HUES6 (cell line): Measurements from ENCODE around the gene ADGRD1.
"Not testable (repeated sequence)": the region's sequence is repeated elsewhere in the genome, so short reads cannot be mapped to it uniquely, and the experiment has no call there.

Source experiments
- H3K27ac ChIP-seq: 2 replicates; pipeline ENCODE4 v1.7.0; 2013; ENCODE audit warnings: low read depth, mild to moderate bottlenecking, low read length, inconsistent platforms
- H3K27me3 ChIP-seq: 2 replicates; pipeline ENCODE4 v1.6.1; 2013; ENCODE audit warnings: low read length; ENCODE audit not compliant: control insufficient read depth, insufficient read depth
- H3K36me3 ChIP-seq: 2 replicates; pipeline ENCODE4 v1.6.1; 2013; ENCODE audit warnings: low read length; ENCODE audit not compliant: control insufficient read depth, insufficient read depth
- H3K4me1 ChIP-seq: 2 replicates; pipeline ENCODE4 v1.6.1; 2013; ENCODE audit warnings: low read length; ENCODE audit not compliant: control insufficient read depth, insufficient read depth
- H3K4me3 ChIP-seq: 2 replicates; pipeline ENCODE4 v1.5.1; 2013; ENCODE audit warnings: low read depth, low read length
- H3K9ac ChIP-seq: one replicate; pipeline ENCODE4 v1.6.1; 2013; ENCODE audit warnings: mild to moderate bottlenecking, low read length
- H3K9me3 ChIP-seq: 2 replicates; pipeline ENCODE4 v1.6.1; 2013; ENCODE audit warnings: low read depth, low read length; ENCODE audit not compliant: control insufficient read depth, insufficient read depth

The ADGRD1 gene

DNA sequence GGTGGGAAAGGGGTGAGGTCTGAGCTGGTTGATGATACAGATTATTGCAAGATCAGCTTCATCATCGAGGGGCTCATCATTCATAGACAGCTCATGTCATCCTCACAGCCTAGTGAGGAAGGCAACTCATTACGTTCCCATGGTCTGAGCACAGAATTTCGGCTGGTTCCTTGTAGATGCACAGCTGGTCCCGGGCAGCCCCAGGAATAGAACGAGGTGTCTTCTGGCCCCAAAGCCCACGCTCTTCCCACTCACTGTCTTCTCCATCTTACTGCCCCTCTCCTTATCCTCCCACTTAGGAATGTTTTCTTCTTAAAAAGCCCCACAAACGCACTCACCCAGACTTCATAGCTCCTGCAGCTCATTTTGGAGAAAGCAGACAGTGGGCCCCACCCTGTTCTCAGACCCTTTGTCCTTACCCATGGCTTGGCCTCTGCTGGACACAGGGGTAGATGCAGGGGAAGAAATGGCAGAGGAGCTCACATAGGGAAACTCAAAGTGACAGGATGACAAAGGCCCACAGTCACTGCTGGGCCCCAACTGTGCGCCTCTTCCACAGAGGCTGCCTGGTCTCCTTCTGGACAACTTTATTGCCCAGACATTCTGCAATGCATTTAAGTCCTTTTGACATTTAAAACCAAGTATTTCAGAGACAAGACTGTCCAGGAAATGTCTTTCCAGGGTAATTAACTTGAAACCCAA, 162.2 kb downstream of the ADGRD1 start:
- Histone ChIP-seq H3K27me3 (peaks cover 7% of the 10 kb centered on the region; the same call in 1 of the 2 replicates), H3K4me1 (peaks cover 13% of the 10 kb centered on the region; the same call in 1 of the 2 replicates), H3K27ac (no peak overlapping the region), H3K4me3 (no peak overlapping the region), H3K9ac (no peak overlapping the region), H3K9me3 (no peaks in the 10 kb centered on the region), H3K36me3 (no peaks in the 10 kb centered on the region)

DNA sequence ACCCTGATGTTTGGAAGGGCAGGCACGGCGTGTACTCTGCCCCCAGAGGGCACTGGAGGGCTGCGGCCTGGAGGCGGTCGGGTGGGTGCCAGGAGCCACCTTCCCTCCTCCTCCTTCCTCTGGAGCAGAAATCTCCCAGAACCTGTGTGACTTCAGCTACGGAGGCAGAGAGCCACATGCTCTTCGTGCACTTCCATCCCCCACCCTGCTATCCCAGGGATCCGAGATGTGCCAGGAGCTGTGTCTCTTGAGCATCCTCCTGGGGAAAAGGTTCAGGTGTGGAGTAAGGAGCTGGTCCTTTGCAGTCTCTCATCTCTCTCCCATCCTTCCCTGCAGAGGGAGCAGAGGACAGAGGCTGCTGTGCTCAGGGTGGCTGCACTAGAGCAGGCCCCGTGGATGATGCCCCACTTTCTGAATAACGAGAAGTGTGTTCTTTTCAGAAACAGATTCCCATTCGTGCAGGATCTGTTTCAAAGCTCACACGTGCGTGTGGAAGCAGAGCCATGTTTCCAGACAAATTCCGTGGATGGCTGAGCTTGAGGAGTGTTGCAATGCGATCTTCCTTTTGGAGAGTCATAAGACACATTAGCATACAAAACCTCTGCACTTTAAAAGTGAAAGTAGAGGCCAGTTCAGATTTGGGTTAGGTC, 162.9 kb downstream of the ADGRD1 start:
- Histone ChIP-seq H3K36me3 (no peaks in the 10 kb centered on the region), H3K4me3 (no peak overlapping the region), H3K9ac (no peak overlapping the region), H3K9me3 (no peaks in the 10 kb centered on the region), H3K4me1 (peaks cover 13% of the 10 kb centered on the region; the same call in 1 of the 2 replicates), H3K27me3 (peaks cover 7% of the 10 kb centered on the region; the same call in 1 of the 2 replicates), H3K27ac (no peak overlapping the region)

DNA sequence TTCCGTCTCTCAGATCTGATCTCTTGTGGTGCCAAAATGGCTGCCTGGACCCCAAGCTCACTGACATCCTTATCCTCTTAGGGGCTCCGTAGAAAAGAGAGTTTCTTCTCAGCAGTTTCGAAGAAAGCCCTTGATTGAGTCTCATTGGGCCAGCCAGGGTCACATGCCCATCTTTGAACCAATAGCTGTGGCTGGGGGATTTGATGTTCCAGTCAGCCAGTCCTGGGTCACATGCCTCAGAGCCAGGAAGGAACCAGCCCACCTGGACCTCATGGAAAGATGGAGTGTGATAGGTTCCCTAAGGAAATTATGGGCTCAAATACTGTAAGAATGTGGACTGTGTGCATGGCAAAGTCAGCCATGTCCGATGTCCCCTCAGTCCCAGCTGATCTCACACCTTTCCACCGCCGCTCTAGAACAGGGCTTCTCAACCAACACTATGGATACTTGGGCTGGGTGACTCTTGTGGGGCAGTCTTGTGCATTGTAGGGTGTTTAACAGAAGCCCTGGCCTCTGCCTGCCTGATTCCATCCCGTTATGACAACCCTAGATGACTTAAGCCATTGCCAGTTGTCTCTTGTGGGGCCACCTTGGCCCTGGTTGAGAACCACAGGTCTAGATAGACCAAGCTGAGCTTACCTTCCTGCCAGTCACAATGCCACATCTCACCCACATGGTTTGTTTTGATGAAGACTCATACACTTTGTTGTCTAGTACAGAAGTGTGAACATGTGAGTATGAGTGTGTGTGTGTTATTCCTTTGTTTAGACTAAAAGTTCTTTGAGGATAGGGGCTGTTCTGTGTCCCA, 163.9 kb downstream of the ADGRD1 start:
- Histone ChIP-seq H3K27ac (no peak overlapping the region), H3K36me3 (no peaks in the 10 kb centered on the region), H3K4me3 (no peak overlapping the region), H3K9ac (no peak overlapping the region), H3K27me3 (peaks cover 7% of the 10 kb centered on the region; the same call in 1 of the 2 replicates), H3K4me1 (peaks cover 13% of the 10 kb centered on the region; the same call in 1 of the 2 replicates), H3K9me3 (no peaks in the 10 kb centered on the region)

DNA sequence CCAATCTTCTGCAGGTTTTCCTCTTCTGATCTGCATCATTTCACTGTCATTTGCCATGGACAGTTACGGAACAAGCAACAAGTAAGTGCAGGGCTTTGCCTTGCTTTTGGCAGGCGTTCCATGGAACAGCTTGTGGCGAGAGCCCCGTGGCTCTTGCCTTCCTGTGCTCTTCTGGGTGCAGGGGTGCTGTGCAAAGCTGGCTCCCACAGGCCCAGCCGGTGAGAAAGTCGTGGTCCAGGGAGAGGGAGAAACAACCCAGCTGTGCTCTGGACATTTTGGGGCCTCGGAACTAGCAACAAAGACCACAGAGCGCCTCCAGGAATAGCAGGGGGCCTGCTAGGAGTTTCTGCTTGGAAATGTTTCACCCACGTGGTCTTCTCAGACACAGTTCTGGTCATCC, 164.7 kb downstream of the ADGRD1 start:
- H3K4me3 ChIP-seq: no peak overlapping the region

DNA sequence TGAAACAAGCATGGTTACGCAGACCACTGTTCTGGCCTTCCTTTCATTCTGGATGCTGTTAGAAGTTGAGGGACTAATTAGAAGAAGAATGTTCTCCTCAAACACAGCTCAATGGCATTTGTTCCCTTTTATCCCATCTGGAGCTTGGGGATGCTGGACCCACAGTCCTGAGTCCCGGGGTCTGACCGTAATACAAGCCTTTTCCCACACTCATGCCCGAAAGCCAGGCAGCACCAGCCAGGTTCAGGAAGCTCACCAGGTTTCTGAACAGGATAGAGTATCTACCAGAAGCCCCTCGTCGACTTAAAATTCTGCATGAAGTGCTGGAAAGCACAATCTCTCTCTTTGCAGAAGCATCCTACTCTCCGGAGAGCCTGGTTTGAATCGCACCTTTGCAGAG, 165.6 kb downstream of the ADGRD1 start:
- not testable (repeated sequence) for H3K4me1 ChIP-seq, H3K9ac ChIP-seq, H3K9me3 ChIP-seq, H3K4me3 ChIP-seq, H3K36me3 ChIP-seq, H3K27ac ChIP-seq, H3K27me3 ChIP-seq

More for the DNA sequence above, 164.7 kb downstream of the ADGRD1 start:
- Histone ChIP-seq H3K9me3 (no peaks in the 10 kb centered on the region), H3K9ac (no peak overlapping the region), H3K27ac (no peak overlapping the region), H3K4me1 (peaks cover 11% of the 10 kb centered on the region; the same call in 1 of the 2 replicates), H3K36me3 (no peaks in the 10 kb centered on the region), H3K27me3 (peaks cover 7% of the 10 kb centered on the region; the same call in 1 of the 2 replicates)

DNA sequence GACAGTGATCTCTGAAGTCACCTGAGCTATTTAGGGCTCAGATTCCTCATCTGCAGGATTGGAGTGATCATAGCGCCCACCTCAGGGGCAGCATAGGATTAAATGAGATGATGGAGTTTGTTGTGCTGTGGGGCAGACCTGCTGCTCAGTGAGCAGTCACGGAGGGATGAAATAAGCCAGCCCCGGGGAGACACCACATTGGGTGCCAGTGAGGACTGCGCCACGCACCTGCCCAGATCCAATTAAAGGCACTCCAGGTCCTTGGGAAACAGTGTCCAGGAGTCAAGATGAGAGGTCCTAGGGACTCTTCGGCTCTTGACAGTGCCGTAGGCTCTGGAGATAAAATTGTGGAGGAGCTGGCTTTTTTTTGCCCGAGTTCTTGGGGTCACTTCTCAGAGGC, 166.2 kb downstream of the ADGRD1 start:
- no peak overlapping the region for H3K4me3 ChIP-seq

DNA sequence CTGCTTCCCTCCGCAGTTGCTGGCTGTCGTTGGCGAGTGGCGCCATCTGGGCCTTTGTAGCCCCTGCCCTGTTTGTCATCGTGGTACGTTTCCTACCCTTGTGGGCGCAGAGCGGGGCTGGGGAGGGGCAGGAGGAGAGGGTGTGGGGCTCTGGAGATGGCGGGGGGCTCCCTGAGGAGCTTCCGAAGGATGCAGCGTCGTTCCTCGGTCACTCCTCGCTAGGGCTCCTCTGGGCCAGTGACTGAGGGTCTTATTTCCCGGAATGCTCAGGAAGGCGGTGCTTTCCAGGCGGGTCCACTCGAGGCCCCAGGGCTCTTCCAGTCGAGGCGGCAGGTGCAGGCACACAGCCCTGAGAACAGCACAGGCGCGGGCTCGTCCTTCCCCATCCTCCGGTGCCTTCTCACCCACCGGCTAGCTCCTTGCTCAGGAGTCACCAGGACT, 167.1 kb downstream of the ADGRD1 start:
- Histone ChIP-seq H3K27ac (no peak overlapping the region), H3K9ac (no peak overlapping the region), H3K4me3 (no peak overlapping the region), H3K4me1 (peaks cover 5% of the 10 kb centered on the region; the same call in 1 of the 2 replicates), H3K9me3 (no peaks in the 10 kb centered on the region), H3K36me3 (no peaks in the 10 kb centered on the region), H3K27me3 (peaks cover 7% of the 10 kb centered on the region; the same call in 1 of the 2 replicates)

More for the DNA sequence above, 166.2 kb downstream of the ADGRD1 start:
- Histone ChIP-seq H3K9ac (no peak overlapping the region), H3K9me3 (no peaks in the 10 kb centered on the region), H3K36me3 (no peaks in the 10 kb centered on the region), H3K27me3 (peaks cover 7% of the 10 kb centered on the region; the same call in 1 of the 2 replicates), H3K27ac (no peak overlapping the region), H3K4me1 (peaks cover 5% of the 10 kb centered on the region; the same call in 1 of the 2 replicates)

DNA sequence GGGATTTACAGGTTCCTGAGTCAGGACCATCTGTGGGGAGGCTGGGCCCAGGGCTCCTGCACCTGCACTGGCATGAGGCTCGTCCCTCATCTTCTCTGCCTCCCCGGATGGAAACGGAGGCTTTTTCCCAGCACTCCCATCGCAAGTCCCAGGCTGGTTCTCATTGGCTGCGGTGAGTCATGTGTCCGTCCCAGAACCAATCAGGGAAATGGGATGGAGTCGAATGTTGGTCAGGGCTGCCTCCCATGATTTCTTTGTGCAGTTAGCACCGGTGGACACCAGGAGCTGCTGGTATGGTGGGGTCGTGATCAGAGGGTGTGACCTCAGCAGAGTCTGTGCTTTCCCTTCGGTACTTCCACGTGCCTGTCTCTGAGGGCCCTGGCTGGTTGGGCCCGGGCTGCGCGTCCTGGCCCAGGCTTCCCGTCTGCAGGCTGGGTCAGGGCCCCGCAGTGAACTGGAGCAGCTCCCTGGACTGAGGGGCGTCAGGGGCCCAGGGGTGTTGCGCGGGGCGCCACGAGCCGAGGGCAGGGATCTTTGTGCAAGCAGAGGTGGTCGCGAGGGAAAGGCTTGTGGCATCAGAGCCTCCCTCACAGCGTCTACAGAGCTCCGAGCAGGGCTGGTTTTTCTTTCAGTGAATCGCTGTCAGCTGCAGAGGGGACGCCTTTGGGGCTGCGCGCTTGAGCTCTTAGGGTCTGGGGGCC, 168.1 kb downstream of the ADGRD1 start:
- H3K4me1 ChIP-seq: 0 out of 2 replicates have a peak, but pooled peaks cover under 1% of the 10 kb centered on the region
- H3K9me3 ChIP-seq: no peaks in the 10 kb centered on the region
- H3K27me3 ChIP-seq: peaks cover 7% of the 10 kb centered on the region; the same call in 1 of the 2 replicates
- no peak overlapping the region for H3K4me3 ChIP-seq
- H3K36me3 ChIP-seq: no peaks in the 10 kb centered on the region
- no peak overlapping the region for H3K9ac ChIP-seq
- H3K27ac ChIP-seq: no peak overlapping the region

DNA sequence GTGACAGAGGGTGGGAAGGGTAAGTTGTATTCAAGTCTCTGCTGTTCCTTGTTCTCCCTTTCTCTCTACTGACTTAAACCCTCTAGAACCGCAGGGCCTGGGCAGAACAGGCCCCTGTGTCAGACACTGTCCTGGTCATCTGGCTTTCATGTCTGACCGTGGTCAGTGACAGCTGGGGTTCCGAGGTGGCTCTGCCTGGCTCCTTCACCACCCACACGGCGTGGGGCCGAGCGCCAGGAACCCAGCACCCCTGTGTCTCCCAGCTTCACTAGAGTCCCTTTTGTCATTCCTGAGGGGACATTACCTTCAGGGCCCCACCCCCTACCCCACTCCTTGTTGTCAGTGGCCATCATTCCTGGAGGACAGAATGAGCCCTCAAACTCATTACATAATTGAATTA, 168.9 kb downstream of the ADGRD1 start:
- H3K27ac ChIP-seq: no peak overlapping the region
- H3K4me3 ChIP-seq: no peak overlapping the region
- H3K9me3 ChIP-seq: no peaks in the 10 kb centered on the region
- peaks cover 7% of the 10 kb centered on the region; the same call in 1 of the 2 replicates for H3K27me3 ChIP-seq
- H3K36me3 ChIP-seq: no peaks in the 10 kb centered on the region
- no peak overlapping the region for H3K9ac ChIP-seq
- no peaks in the 10 kb centered on the region for H3K4me1 ChIP-seq

DNA sequence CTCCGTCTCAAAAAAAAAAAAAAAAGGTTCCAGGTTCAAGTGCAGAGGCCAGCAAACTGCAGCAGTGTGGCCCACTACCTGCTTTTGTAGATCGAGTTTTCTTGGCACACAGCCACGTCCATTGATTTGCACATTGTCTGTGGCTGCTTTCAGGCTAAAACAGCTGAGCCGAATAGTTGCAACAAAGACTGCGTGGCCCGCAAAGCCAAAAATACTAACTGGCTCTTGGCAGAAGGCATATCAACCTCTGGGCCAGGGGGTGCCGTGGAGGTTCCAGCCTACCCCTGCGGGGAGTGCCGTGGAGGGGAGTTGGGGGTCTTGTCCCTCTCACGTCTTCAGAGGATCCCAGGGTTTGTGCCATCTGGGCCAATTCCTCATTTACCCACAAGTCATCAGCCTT, 170.1 kb downstream of the ADGRD1 start:
- no peaks in the 10 kb centered on the region for H3K36me3 ChIP-seq
- H3K9ac ChIP-seq: no peak overlapping the region
- H3K4me1 ChIP-seq: no peaks in the 10 kb centered on the region
- H3K27ac ChIP-seq: no peak overlapping the region
- H3K9me3 ChIP-seq: no peaks in the 10 kb centered on the region
- H3K4me3 ChIP-seq: no peak overlapping the region
- H3K27me3 ChIP-seq: 0 out of 2 replicates have a peak, but pooled peaks cover 3% of the 10 kb centered on the region
